ENCODE data around the gene FAM227B.

Gene FAM227B

GRCh38 chr15:49287481-49287880 lies 333.1 kb downstream of the FAM227B start:
- DNase-seq, result peak; percentile 9

DNA sequence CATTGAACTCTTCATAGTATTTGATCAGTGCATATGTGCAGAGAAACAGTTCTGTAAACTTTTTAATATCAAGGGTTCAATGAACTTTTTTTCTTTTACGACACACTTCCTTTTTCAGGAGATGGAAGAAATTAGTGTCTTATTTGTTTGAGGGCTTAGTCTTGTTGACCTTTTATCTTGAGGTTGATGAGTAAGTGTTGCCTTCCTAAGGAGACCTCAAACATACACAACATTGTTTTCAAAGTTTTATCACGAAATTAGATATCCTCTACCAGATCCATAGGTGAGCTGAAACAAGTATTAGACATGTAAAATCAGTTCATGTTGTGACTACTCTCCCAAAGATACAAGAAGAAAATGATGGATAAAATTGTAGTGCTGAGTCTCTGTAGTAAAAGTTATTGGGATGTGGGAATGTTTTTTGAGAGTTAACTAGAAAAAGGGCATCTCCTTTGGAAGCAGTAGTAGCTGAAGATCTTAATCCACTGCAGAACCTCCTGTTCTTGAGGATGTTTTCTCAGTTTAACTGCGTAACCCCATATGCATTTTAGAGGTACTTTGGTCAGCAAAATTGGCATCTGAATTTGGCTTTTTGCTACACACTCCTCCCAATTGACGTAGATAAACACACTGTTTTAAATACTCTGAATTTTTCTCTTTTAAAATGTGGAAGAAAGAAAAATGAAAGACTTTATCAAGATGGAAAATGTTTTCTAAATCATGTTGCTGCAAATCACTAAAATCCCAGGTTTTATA lies 333.8 kb downstream of the FAM227B start:
- no peak for DNase-seq

DNA sequence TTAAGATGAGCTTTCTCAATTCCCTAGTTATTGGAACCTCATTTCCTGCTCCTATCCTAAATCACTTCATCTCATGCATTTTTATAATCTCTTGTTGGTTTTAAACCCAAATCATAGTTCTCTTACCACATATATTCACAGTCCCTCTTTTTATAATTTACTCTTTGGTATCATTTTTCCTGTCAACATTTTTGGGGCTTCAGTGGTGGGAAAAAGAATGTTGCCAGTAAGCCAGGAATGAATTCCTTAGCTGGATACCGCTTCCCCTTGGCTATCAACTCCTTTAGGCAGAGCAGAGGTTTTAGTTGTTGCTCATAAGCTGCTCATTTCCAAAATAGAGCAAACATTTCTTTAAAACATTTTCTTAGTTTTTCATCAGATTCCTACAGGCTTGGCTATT lies 338.3 kb downstream of the FAM227B start:
- DNase-seq, result no peak

- DNase-seq, result no peak
These were observed 340.8 kb downstream of the FAM227B start for GRCh38 chr15:49279521-49280456.

DNA sequence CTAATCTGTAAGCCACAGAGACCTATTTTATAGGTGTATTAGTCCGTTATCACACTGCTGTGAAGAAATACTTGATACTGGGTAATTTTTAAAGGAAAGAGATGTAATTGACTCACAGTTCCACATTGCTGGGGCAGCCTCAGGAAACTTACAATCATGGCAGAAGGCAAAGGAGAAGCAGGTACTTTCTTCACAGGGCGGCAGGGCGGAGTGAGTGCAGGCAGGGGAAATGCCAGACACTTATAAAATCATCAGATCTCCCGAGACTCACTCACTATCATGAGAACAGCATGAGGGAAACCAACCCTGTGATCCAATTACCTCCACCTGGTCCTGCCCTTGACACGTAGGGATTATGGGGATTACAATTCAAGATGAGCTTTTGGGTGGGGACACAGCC lies 341.9 kb downstream of the FAM227B start:
- DNase-seq, result no peak

All from hematopoietic multipotent progenitor cell treated with erythropoietin and hydrocortisone succinate and interleukin-3 and kit ligand, for 8 days (in vitro differentiated cells).